ENCODE data around the gene DBX1. TPM values are rescaled to one million over a fixed set of nuclear protein-coding genes. Genes with fewer than 3 reads are reported as not detected.
"Not testable (repeated sequence)": the region's sequence is repeated elsewhere in the genome, so short reads cannot be mapped to it uniquely, and the experiment has no call there.

DBX1 gene
- total RNA-seq, 6 donors from 2014 or later: not detected

- DNase-seq: peak; percentile 41 to 50
- ATAC-seq (ENCODE audit: low FRiP score in 2 of 2): peak; percentile 50 to 79
- Histone ChIP-seq H3K4me3 (peak overlapping the region in 3 of 4 donors; percentile 26 to 48 (median 45)), H3K27me3 (no peaks in the 10 kb centered on the region), H3K9me3 (no peaks in the 10 kb centered on the region), H3K27ac (no peak overlapping the region), H3K36me3 (no peaks in the 10 kb centered on the region), H3K4me1 (peaks cover 7 to 11% (median 9%) of the 10 kb centered on the region in 4 donors)
- 12 to 26% methylated on average over 30 to 51 of the region's 51 CpGs for WGBS, 2 donors
- TF ChIP-seq POLR2AphosphoS5 (IDR thresholded peaks at IDR 0.05): no peak
- TF ChIP-seq CTCF (IDR thresholded peaks at IDR 0.05): peak; percentile 68 to 77 (median 74)
Observed at GRCh38 chr11:20131788-20132666, 28.2 kb downstream of the DBX1 start.

GRCh38 chr11:20129665-20130064 lies 30.6 kb downstream of the DBX1 start:
- WGBS, 2 donors: 84 to 89% methylated on average over 4 of the region's 4 CpGs
- Histone ChIP-seq H3K36me3 (no peaks in the 10 kb centered on the region), H3K4me1 (peaks cover 7 to 11% (median 9%) of the 10 kb centered on the region in 4 donors), H3K27me3 (no peaks in the 10 kb centered on the region), H3K4me3 (no peak overlapping the region), H3K27ac (no peak overlapping the region), H3K9me3 (no peaks in the 10 kb centered on the region)
- ATAC-seq (ENCODE audit: low FRiP score in 2 of 2) (no peak), DNase-seq (no peak)
- TF ChIP-seq CTCF (IDR thresholded peaks at IDR 0.05): no peak

GRCh38 chr11:20128528-20128825 lies 31.8 kb downstream of the DBX1 start:
- 86% methylated on average over 7 of the region's 7 CpGs for WGBS, 2 donors
- not testable (repeated sequence) for ATAC-seq (ENCODE audit: low FRiP score in 2 of 2); H3K36me3 ChIP-seq; H3K27me3 ChIP-seq; H3K27ac ChIP-seq; H3K4me3 ChIP-seq; H3K9me3 ChIP-seq; DNase-seq
- H3K4me1 ChIP-seq: peaks cover 7 to 11% (median 9%) of the 10 kb centered on the region in 4 donors

GRCh38 chr11:20127671-20128527 lies 32.4 kb downstream of the DBX1 start:
- peak in 1 of 2 donors; percentile 63 for DNase-seq
- Histone ChIP-seq H3K27ac (no peak overlapping the region), H3K4me1 (peaks cover 7 to 11% (median 9%) of the 10 kb centered on the region in 4 donors), H3K27me3 (no peaks in the 10 kb centered on the region), H3K4me3 (no peak overlapping the region), H3K9me3 (no peaks in the 10 kb centered on the region), H3K36me3 (no peaks in the 10 kb centered on the region)
- no peak for TF ChIP-seq POLR2A (IDR thresholded peaks at IDR 0.05)
- TF ChIP-seq CTCF (IDR thresholded peaks at IDR 0.05): peak; percentile 58 to 83 (median 76)
- peak; percentile 76 to 86 for ATAC-seq (ENCODE audit: low FRiP score in 2 of 2)
- WGBS, 2 donors: 62 to 73% methylated on average over 13 to 16 of the region's 16 CpGs

GRCh38 chr11:20126724-20127123 lies 33.6 kb downstream of the DBX1 start:
- Histone ChIP-seq H3K4me3 (no peak overlapping the region), H3K27me3 (no peaks in the 10 kb centered on the region), H3K27ac (no peak overlapping the region), H3K4me1 (peaks cover under 1 to 2% (median 1%) of the 10 kb centered on the region in 4 donors), H3K36me3 (no peaks in the 10 kb centered on the region), H3K9me3 (no peaks in the 10 kb centered on the region)
- DNase-seq (no peak), ATAC-seq (ENCODE audit: low FRiP score in 2 of 2) (no peak)
- no peak for TF ChIP-seq EP300 (IDR thresholded peaks at IDR 0.05)
- no peak for TF ChIP-seq POLR2AphosphoS5 (IDR thresholded peaks at IDR 0.05)
- TF ChIP-seq POLR2A (IDR thresholded peaks at IDR 0.05): no peak
- TF ChIP-seq CTCF (IDR thresholded peaks at IDR 0.05): no peak
- WGBS, 2 donors: 86 to 92% methylated on average over 8 of the region's 8 CpGs
